NCI-H2107 treated with DMSO at 0.1 percent for 48 hours (cell line): ENCODE measurements around the gene ADAM33.

Experiments
- DNase-seq: peaks from one replicate; lab custom pipeline; 2025; ENCODE audit not compliant: unreplicated experiment; lab: John Stamatoyannopoulos, UW

The ADAM33 gene

DNA sequence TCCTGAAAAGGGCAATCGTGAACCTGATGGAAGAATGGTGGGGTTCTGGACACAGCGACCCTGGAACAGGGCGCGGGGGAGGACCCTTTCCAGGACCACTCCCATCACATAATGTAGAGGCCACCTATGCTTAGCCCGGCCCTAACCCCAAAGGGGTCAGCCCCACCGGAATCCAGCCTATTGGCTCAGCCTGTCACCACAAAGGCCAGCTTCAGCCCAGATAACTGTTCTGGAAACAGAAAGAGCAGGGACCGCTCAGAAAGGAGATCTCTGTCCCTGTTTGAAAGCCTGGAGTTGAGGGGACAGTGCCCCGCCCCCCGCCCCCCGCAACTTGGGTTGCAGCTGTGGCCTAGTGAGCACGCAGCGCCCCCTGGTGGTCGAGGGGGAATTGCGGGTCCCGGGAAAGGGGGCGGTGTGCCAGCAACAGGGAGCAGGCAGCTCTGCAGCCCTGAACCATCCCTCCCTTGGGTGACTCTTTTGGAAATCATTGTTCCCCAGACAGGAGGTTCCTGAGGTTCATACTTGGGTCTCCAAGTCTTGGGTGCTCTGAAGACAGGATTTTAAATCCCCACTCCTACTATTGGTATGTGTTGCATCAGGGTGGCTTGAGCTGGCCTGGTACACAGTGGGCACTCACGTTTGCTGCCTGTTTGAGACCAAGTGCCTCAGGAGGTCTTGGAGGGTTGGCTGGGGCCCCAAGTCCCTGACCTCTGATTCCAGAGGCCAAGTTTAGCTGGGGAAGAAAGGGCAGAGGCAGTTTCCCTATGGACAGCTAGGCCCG is 29.1 kb upstream of the ADAM33 start:
- DNase-seq: no peak

DNA sequence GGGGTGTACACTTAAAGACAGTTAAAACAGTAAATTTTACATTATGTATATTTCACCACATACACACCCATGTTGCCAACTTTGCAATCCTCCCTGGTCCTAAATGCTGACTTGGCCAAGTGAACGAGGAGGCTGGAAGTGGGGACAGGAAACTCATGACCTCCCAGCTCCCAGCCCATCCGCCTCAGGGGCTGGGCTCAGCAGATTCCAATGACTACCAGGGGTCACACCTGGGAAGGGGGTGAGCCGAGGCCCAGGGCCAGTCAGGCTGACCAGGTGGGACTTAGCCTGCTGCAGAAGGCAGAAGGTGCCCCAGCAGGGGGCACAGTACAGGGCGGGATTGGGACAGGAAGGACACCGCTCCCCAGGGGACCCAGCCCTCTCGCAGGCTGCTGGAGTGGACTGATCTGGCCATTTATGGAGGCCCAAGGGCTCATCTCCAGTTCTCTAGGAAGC is 28.2 kb upstream of the ADAM33 start:
- DNase-seq: no peak

DNA sequence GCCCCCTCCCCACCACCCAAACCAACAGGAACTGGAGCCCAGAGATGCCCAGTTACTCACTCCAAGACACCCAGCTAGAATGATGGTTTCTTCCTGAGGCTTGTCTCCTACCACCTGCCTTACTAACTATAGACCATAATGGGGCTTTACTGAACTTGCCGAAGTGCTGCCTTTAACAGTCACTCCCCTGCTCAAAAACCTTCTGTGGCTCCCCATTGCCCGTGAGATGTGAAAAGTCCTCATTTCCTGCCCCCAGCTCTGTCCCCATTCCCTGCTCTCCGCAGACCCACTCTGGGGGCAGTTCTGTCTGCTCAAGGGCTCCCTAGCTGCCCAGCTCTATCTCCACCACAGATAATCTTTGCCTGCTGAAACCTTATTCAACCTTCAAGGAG is 25.7 kb upstream of the ADAM33 start:
- no peak for DNase-seq

DNA sequence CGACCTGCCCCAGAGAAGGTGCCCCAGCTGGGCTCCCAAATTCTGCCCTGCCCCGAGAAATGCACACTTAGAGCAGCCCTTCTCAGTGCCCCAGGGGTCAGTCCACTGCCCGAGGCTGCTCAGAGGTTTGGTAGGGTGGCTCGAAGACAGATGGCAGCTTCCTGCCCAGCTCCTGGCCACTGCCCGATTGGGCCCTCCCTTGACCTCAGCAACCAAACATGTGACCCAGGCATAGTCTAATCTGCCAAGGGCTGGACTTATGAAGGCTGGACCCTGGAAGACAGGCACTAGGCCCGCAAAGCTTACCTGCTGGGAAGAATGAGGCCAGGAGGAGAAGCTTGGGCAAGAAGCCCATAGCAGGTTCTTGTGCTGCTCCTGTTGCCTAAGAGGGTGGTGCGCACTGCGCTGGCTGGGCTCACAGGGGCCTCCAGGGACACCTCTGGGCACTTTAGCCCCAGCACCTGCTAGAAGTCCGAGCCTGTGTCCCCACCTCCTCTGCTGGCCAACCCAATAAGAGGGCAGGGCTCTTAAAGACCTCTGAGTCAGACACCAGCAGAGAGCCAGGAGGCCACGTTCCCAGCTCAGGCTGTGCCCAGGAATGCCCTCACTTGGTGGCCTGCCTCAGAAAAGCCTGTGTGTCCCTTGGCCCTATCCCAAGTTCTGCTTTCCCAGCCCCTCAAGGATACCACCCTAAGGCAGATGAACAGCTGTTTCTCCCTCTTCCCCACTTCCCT is 25.1 kb upstream of the ADAM33 start:
- no peak for DNase-seq

DNA sequence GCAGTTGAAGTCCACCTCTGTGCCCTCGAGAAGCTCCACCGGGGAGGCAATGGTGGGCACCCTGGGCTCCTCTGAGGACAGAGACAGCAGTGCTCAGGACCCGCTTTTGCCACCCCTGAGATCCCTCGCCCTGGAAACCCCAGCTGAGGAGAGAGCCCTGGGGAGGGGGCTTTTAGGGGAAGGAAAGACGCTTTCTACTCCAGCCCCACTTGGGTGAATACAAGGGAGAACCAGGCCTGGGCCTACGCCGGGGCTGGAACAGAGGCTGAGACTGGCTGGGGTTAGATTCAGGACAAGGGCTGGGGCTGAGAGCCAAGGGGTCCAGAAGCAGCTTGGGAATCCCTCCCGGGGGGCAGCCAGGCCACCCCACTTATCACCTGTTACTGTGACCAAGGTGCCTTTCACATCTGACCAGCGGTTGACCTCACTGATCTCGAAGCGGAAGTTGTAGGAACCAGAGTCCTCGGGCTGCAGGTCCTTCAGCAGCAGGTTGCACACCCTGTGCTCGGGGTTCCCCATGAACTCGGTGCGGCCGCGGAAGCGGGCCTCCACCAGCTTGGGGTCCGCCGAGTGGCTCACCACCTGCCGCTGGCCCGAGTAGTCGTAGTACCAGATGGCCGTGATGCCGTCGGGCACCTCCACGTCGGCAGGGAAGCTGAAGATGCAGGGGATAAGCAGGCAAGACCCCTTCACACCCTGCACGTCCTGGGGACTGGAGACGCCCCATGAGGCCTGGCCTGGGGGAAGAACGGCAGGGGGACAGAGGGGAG is 24.3 kb upstream of the ADAM33 start:
- no peak for DNase-seq

DNA sequence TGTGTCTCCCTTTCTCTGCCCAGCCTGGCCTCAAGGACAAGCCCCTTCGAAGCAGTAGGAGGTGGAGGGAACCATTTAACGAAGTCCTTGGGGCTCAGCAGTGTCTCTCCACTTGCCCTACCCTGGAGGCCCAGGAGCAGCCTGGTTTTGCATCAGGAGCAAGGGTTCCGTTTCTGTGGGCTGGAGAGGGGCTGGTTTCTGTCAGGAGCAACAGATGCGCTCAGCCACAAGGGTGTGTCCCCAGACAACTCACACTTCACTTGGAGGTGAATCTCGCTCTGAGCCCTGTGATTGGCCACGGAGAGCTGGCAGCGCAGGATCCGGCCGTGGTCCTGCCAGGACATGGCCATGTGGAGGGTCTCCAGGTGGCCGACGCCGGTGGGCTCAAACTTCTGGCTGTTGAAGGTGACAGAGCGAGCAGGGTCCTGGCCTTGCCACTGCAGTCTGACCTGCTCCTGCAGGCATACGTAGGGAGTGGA is 23.7 kb upstream of the ADAM33 start:
- DNase-seq: no peak

DNA sequence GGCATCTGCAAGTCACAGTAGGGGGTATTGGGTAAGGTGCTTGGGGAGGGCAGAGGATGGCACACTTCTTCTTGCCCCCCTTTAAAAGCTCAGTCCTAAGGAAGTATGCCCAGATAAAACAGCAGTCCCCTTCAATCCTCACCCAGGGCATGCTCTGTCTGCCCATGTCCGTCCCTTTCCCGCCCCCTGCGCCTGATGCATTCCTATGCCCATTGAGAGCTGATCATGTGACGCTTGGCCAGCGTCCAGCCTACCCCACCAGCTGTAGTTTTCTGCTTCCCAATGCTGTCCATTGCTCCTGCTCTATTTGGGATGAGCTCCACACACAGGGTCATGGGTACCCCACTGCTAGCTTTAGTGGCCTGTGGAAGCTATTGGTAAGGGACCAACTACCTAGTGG is 22.3 kb upstream of the ADAM33 start:
- no peak for DNase-seq

DNA sequence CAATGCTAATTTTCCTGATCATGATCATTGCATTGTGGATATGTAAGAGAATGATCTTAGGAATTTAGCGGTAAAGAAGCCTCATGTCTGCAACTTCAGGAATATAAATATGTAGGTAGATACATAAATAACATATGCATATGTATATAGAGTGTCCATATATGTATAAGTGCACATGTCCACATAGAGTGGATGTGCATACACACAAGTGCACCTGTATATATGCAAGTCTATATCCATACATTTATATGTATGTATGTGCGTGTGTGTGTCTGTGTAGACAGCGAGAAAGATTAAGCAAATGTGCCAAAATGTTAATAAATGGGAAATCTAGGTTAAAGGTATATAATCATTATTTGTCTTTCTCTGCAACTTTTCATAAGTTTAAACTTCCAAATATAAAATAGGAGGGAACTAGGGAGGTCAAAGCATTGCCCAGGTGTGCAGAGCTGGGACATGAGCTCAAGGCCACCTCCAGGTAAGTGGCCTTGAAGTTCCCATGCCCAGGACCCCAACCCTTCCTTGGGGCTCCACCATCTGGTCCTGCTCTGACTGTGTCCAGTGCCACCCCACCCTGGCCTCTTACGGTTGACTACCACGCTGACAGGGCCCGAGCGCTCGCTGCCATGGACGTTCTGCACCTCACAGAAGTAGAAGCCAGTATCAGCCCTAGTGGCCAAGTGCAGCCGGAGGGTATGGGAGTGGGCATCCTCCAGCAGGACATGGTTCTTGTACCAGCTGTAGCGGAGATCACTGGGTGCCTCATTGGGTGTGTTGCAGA is 21.0 kb upstream of the ADAM33 start:
- DNase-seq: no peak

DNA sequence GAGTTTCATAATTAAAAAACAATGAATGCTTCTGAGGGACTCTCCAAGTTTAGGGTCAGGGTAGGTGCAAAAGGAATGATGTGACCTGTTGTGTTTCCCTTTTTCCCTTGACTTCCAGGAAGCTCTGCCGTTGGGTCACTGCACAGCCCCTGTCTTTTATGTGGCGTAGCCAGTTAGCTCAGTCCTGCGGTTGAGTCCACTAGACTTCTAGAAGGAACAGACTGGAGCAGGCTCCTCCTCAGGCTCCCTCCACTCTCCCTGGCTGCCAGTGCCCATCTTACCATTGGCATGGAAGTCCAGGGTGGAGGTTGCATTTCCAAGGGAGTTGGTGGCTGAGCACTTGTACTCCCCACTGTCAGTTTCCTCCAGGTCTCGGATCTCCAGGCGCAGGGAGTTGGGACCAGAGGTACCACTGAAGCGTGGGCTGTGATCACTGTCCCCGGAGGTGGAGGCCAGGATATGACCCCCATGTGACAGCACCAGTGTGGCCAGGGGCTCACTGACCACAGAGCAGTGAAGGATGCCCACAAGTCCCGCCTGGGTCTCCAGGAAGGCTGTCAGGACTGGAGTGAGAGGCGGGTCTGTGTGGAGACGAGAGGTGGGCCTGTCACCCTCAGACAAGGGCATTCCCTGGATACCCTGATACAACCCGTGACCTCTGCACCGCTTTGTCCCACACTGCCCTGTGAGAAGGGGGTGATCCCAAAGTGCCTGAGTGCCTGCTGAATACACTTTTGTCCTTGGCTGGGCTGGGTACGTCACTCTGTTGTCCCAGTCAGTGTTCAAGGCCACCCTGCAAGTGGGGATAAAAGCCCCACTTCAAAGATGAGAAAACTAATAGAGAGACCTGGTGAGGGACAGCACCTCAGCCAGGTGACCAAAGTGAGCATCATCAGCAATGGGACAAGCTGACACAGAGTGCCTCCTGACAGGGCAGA is 19.5 kb upstream of the ADAM33 start:
- DNase-seq: no peak

DNA sequence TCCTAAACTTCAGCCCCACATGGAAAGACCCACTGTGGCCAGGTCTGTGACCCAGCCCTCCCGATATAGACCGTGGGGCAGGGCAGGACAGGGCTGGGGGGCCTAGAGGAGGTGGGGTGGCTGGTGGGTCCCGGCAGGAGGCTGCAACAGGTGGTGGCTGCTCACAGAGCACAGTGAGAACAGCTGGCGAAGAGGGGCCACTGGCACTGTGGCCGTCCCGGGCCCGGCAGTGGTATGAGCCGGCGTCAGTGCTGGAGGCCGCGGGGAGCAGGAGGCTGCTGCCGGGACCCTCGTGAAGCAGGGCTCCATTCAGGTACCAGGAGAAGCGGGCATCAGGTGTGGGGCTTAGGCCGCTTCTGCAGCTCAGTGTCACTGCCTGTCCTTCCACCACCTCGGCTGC is 17.2 kb upstream of the ADAM33 start:
- DNase-seq: no peak

DNA sequence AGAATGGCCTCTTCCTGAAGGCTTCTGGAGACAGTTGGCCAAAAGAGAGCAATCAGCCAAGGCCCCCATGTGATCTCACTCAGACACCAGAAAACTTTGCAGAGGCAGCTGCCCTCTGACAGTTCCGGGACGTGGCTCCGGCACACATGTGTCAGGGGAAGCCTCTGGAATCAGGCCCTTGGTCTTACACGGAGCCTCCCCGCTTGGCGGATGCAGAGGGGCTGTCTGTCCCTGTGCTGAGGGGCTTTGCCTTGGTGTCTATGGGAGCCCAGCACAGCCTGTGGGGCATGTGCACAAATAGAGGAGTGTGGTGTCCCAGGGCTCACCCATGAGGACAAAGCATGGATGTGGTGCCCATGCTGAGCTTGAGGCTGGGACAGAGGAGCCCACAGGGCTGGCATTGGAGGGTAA is 16.8 kb upstream of the ADAM33 start:
- no peak for DNase-seq

DNA sequence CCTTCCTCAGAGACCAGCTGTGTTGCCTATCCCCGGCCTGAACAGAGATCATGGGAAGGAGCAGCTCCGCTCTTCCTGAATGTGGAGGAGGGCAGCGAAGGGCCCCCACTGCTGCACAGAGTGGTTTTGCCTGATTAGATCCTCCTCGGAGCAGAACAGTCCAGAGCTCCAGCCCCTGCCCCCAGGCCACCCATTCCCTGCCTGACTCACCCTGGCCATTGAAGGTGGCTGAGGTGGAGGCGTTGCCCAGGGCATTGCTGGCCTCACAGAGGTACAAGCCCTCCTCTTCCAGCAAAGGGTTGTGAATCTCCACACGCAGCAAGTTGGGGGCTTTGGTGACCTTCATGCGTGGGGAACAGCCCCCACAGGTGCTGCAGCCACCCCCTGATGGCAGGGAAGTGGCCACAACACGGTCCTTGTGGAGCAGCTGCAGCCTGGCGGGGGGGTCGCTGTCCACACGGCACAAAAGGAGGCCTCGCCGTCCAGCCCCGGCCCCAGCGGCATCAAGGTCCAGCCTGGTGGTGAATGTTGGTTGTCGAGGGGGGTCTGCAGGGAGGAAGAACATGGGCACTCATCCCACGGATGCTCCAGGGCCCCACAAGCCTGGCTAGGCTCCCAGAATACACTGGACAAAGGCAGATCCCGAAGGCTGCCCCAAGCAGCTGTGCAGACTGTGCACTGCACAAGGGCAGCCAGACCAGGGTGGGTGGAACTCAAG is 15.9 kb upstream of the ADAM33 start:
- no peak for DNase-seq

DNA sequence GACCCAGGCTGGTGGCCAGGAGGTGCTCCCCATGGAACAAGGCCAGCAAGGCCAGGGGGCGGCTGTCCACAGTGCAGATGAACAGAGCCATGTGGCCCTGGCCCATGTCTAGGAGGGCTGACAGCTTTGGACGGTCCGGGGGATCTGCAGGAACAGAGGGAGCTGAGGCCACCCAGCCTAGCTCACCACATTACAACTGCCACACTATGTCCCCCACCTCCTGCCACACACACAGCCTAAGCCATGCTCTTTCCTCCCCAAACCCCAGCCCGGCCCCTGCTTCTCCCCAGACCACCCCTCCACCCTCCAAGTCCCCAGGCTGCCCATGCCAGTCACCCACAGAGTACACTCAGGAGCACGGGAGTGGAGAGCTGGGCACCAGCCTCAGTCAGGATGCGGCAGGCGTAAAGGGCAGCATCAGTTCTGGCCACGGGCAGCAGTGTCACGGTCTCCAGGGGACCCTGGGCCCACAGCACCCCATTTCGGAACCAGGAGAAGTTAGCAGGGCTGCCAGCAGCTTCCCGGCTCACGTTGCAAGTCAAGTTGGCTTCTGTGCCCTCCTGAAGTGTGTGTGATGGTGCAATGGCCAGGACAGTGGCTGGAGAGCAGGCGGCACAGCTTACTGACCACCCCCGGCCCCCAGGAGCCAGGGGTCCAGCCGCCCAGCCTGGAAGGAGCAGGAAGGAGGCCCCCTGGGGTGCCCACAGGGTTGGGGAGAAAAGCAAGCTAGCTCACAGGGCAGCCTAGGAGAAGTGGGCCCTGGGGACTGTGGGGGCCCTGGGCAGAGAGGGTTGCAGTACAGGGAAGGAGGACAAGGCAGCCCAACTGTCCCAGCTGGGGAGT is 15.2 kb upstream of the ADAM33 start:
- no peak for DNase-seq

DNA sequence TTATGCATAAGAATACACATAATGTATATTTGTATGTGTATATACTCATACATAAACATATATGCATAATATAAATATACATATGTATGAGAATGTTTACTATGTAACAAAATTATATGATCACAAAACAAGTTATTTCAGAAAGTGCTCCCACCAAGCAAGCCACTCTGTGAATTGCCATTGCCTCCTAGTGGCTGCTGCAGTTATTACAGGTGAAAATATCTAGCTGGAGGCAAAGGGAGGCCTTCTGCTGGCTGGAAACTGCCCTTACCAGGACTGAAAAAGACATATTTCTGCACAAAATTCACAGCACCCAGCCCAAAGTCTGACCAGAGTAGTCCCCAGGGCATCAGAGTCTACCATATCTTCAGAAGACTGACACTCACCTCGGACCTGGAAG is 14.4 kb upstream of the ADAM33 start:
- no peak for DNase-seq

DNA sequence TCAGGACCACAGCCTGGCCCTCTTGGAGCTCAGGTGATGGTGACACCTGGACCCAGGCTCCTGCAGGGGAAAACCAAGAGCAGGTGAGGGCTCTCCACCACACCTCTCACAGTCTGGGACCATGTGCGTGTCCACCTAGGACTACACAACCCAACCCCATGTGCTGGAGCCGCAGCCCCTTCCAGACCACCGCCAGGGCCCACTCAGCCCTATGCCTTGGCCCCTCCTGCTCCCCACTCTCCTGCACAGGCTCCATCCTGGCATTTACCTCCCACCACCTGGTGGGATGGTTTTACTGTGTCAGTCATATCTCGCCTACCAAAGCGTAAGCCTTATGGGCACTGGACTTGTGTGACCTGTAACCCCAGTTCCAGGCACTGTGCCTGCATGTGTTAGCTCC is 13.1 kb upstream of the ADAM33 start:
- DNase-seq: no peak

DNA sequence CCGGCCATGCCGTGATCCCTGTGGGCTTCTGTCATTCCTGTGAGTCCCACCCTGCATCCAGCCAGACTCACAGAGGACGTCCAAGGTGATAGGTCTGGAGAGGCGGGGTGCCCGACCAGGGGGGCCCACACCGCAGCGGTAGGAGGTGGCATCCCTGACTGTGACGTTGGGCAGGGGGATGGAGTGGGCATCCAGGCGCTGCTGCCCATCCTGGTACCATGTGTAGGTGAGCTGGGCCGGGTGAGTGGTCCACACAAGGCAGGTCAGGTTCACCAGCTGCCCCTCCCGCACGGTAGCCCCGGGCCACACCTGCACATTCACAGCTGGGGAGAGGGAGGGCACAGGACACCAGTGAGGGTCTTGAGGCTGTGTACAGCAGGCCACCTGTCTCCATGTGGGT is 11.6 kb upstream of the ADAM33 start:
- DNase-seq: no peak

DNA sequence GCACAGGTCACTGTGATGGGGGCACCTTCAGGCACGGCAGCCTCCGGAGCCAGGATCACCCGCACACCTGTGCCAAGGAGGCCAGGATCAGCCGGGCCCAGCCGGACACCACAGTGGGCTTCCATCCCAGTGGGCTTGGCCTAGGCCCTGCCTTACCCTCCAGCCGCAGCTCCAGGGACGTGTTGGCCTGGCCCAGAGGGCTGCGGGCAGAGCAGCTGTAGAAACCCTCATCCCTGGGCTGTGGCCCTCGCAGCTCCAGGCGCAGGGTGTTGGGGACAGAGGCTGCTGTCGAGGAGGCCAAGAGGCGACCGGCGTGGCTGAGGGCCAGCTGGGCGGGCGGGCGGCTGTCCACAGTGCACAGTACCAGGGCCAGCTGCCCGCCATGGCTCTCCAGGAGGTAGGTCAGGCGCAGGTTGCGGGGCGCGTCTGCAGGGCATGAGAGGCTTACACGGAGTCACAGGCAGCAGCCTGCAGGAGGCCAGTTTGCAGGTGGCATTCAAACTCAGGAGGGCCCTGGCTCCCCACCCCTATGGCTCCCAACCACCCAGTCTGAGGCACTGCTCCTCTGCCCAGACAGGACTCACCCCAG is 11.0 kb upstream of the ADAM33 start:
- no peak for DNase-seq

DNA sequence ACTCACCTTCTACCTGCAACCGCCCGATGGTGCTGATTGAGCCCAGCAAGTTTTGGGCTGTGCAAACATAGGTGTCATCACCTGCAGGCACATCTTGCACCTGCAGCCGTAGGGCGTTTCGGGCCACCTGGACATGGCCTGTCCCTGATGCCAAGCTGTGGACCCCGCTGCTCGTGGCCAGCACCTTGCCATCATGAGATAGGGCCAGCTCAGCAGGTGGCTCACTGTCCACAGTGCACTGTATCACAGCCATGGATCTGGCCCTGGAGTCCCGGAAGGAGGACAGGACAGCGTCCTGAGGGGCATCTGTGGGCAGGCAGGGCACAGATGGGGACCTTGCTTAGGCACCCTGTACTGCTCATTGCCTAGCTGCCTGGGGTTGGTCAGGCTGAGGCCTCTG is 10.1 kb upstream of the ADAM33 start:
- DNase-seq: no peak
